Measurements from ENCODE around the gene ASB4. TPM values are rescaled to one million over a fixed set of nuclear protein-coding genes. Genes with fewer than 3 reads are reported as not detected.

Gene ASB4
- total RNA-seq, 2 experiments from 2014 or later = not detected

- intact Hi-C loops (cut with micrococcal nuclease) = no loop called here
- CTCF ChIA-PET = interaction anchor here (0.7 to 2.1 kb wide), 3 partner anchors 15 to 334 kb away, joined by 3 to 6 read pairs (median 3); no protein-coding TSS in a partner anchor
- H3K27ac Mint-ChIP-seq = no peak overlapping the region
These were observed 51.0 kb downstream of the ASB4 start for GRCh38 chr7:95536656-95537311.

DNA sequence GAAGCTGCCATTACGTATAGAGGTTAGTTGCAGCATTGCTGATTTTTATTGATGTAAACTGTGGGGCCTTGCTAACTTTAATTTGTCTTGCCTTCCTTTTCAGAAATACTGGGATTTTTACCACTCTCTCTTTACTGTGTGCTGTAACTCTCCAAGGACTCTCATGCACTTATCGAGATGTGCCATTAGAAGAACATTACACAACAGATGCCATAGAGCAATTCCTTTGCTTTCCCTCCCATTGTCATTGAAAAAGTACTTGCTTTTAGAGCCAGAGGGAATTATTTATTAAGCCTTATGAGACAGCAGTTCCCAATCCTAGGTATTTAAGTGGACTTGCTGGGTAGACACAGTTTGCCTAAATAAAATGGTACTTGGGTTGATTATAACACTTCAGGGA lies 51.7 kb downstream of the ASB4 start:
- no peak for ATAC-seq
- TF ChIP-seq, protein P1, sequence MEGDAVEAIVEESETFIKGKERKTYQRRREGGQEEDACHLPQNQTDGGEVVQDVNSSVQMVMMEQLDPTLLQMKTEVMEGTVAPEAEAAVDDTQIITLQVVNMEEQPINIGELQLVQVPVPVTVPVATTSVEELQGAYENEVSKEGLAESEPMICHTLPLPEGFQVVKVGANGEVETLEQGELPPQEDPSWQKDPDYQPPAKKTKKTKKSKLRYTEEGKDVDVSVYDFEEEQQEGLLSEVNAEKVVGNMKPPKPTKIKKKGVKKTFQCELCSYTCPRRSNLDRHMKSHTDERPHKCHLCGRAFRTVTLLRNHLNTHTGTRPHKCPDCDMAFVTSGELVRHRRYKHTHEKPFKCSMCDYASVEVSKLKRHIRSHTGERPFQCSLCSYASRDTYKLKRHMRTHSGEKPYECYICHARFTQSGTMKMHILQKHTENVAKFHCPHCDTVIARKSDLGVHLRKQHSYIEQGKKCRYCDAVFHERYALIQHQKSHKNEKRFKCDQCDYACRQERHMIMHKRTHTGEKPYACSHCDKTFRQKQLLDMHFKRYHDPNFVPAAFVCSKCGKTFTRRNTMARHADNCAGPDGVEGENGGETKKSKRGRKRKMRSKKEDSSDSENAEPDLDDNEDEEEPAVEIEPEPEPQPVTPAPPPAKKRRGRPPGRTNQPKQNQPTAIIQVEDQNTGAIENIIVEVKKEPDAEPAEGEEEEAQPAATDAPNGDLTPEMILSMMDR (IDR thresholded peaks at IDR 0.05) = no peak
- intact Hi-C loops (cut with micrococcal nuclease) = no loop called here
- Mint-ChIP-seq H3K36me3 (ENCODE audit: low read depth) (no peaks in the 10 kb centered on the region), H3K4me3 (no peak overlapping the region), H3K27ac (no peak overlapping the region), H3K27me3 (peaks cover 8% of the 10 kb centered on the region), H3K4me1 (ENCODE audit: low read depth) (no peaks in the 10 kb centered on the region), H3K9me3 (no peaks in the 10 kb centered on the region)
- ChIA-PET CTCF (no interaction called here), POLR2A (no interaction called here)
- DNase-seq = no peak

More at GRCh38 chr7:95536656-95537311, 51.0 kb downstream of the ASB4 start:
- POLR2A ChIA-PET = no interaction called here
- Mint-ChIP-seq H3K4me1 (ENCODE audit: low read depth) (no peaks in the 10 kb centered on the region), H3K27me3 (peaks cover 8% of the 10 kb centered on the region), H3K36me3 (ENCODE audit: low read depth) (no peaks in the 10 kb centered on the region), H3K4me3 (no peak overlapping the region), H3K9me3 (no peaks in the 10 kb centered on the region)
- DNase-seq = no peak
- no peak for ATAC-seq
- TF ChIP-seq, protein P1 (IDR thresholded peaks at IDR 0.05) = no peak

GRCh38 chr7:95539426-95539825 lies 53.7 kb downstream of the ASB4 start:
- Mint-ChIP-seq H3K9me3 (no peaks in the 10 kb centered on the region), H3K27ac (no peak overlapping the region), H3K4me3 (no peak overlapping the region), H3K27me3 (peaks cover 6% of the 10 kb centered on the region), H3K36me3 (ENCODE audit: low read depth) (no peaks in the 10 kb centered on the region), H3K4me1 (ENCODE audit: low read depth) (no peaks in the 10 kb centered on the region)
- DNase-seq = no peak
- TF ChIP-seq, protein P1 (IDR thresholded peaks at IDR 0.05) = no peak
- no peak for ATAC-seq
- intact Hi-C loops (cut with micrococcal nuclease) = no loop called here
- ChIA-PET POLR2A (no interaction called here), CTCF (interaction anchor here (1.0 kb wide), 1 partner anchor 44 kb away, joined by 3 read pairs; no protein-coding TSS in a partner anchor)

DNA sequence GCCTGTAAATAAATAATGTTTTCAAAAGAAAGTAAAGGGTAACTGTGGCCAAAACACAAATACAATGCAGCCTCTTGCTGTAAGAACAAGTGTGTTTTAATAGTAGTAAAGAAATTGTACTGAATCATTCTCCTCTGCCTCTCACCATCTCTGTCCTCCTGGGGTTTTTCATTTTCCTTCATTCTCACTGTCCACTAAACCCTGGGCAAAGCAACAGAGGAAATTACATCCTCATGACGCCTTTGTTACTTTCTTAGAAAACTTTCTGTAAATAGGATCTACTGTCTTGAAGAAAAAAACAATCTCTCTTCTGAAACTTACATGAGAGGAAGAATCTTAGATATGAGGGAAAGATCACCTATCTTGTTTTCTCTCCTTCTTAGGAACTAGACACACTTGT lies 54.6 kb downstream of the ASB4 start:
- intact Hi-C loops (cut with micrococcal nuclease) = no loop called here
- DNase-seq (no peak), ATAC-seq (no peak)
- no peaks in the 10 kb centered on the region for H3K36me3 Mint-ChIP-seq (ENCODE audit: low read depth)
- peaks cover 8% of the 10 kb centered on the region for H3K27me3 Mint-ChIP-seq
- H3K9me3 Mint-ChIP-seq = no peaks in the 10 kb centered on the region
- POLR2A ChIA-PET = no interaction called here
- no peak overlapping the region for H3K4me3 Mint-ChIP-seq
- H3K27ac Mint-ChIP-seq = no peak overlapping the region
- no peaks in the 10 kb centered on the region for H3K4me1 Mint-ChIP-seq (ENCODE audit: low read depth)
- CTCF ChIA-PET = interaction anchor here (1.0 kb wide), 1 partner anchor 43 kb away, joined by 3 read pairs; no protein-coding TSS in a partner anchor
- TF ChIP-seq, protein P1 (IDR thresholded peaks at IDR 0.05) = no peak

DNA sequence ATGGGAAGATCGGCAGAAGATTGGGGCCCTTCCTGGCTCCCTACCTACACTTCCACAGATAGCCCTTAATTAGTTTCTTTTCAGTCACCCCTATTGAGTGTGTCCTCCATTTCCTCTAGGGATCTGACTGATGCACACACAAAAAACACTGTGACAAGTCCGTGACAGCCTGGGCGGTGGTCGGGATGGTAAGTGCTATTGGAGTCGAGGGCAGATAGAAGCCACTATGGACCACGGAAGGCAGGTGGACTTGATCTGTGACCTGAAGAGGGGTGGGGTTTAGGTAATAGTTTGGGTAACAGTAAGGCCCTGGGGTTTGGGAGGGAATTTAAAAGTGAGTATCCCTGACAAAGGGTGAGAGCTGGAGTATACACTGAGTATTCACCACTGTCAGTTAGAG lies 57.6 kb downstream of the ASB4 start:
- H3K9me3 Mint-ChIP-seq = no peaks in the 10 kb centered on the region
- intact Hi-C loops (cut with micrococcal nuclease) = no loop called here
- ChIA-PET POLR2A (no interaction called here), CTCF (interaction anchor here (1.2 kb wide), 1 partner anchor 32 kb away, joined by 4 read pairs; no protein-coding TSS in a partner anchor)
- no peaks in the 10 kb centered on the region for H3K36me3 Mint-ChIP-seq (ENCODE audit: low read depth)
- TF ChIP-seq, protein P1 (IDR thresholded peaks at IDR 0.05) = no peak
- no peak overlapping the region for H3K4me3 Mint-ChIP-seq
- no peak overlapping the region for H3K27ac Mint-ChIP-seq
- no peaks in the 10 kb centered on the region for H3K4me1 Mint-ChIP-seq (ENCODE audit: low read depth)
- DNase-seq = no peak
- no peak for ATAC-seq
- peaks cover 7% of the 10 kb centered on the region for H3K27me3 Mint-ChIP-seq

All from activated CD8-positive, alpha-beta T cell treated with anti-CD3 and anti-CD28 coated beads for 36 hours (primary cell).